ENCODE data around the gene OR6C6.

Gene OR6C6

GRCh38 chr12:55280991-55281390 lies 15.4 kb downstream of the OR6C6 start:
- Histone ChIP-seq H3K9me3 (ENCODE audit: insufficient read depth, low read length) (no peaks in the 10 kb centered on the region), H3K27ac (ENCODE audit: low read depth, low read length) (no peak overlapping the region), H3K9ac (ENCODE audit: low read length) (no peak overlapping the region), H3K79me2 (ENCODE audit: insufficient read depth, low read length) (no peaks in the 10 kb centered on the region), H3K4me3 (ENCODE audit: insufficient read depth, low read length, poor library complexity, severe bottlenecking) (no peak overlapping the region), H3K9me2 (replicated peaks; ENCODE audit: insufficient read depth, low read length) (no peaks in the 10 kb centered on the region), H3F3A (ENCODE audit: insufficient read depth) (no peaks in the 10 kb centered on the region), H3K4me2 (ENCODE audit: low read depth, low read length, poor library complexity, severe bottlenecking) (no peak overlapping the region), H3K27me3 (ENCODE audit: low read length) (no peaks in the 10 kb centered on the region), H2AFZ (ENCODE audit: low read depth, low read length, severe bottlenecking) (no peak overlapping the region), H3K36me3 (ENCODE audit: low read length) (no peaks in the 10 kb centered on the region), H4K20me1 (ENCODE audit: low read depth, low read length) (no peaks in the 10 kb centered on the region)
- TF ChIP-seq CTCF (IDR thresholded peaks at IDR 0.05; ENCODE audit: insufficient read depth, low read length, poor library complexity, severe bottlenecking) (no peak), EZH2phosphoT487 (conservative IDR thresholded peaks at IDR 0.05; ENCODE audit: low read length) (no peak)

DNA sequence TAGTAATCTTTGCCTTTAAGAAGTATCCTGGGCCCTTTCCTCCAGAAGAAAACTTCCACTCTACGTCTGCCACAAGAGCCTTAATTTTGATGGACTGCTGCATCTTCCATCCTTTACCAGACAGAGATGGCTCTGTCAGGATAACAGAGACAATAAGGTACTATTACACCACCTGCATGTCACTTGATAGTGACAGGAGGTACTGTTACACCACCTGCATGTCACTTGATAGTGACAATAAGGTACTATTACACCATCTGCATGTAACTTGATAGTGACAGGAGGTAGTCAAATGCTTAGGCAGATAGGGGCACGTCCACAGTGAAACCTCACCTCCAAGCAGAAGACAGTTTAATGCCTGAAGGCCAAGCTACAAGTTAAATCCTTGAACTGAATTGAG lies 38.1 kb downstream of the OR6C6 start:
- Histone ChIP-seq H3F3A (ENCODE audit: insufficient read depth) (no peaks in the 10 kb centered on the region), H2AFZ (ENCODE audit: low read depth, low read length, severe bottlenecking) (no peak overlapping the region), H3K4me2 (ENCODE audit: low read depth, low read length, poor library complexity, severe bottlenecking) (no peak overlapping the region), H3K9me2 (replicated peaks; ENCODE audit: insufficient read depth, low read length) (no peaks in the 10 kb centered on the region), H3K27ac (ENCODE audit: low read depth, low read length) (no peak overlapping the region), H3K36me3 (ENCODE audit: low read length) (no peaks in the 10 kb centered on the region), H4K20me1 (ENCODE audit: low read depth, low read length) (no peaks in the 10 kb centered on the region), H3K27me3 (ENCODE audit: low read length) (no peaks in the 10 kb centered on the region), H3K9me3 (ENCODE audit: insufficient read depth, low read length) (no peaks in the 10 kb centered on the region), H3K9ac (ENCODE audit: low read length) (no peak overlapping the region), H3K4me3 (ENCODE audit: insufficient read depth, low read length, poor library complexity, severe bottlenecking) (no peak overlapping the region), H3K79me2 (ENCODE audit: insufficient read depth, low read length) (no peaks in the 10 kb centered on the region)
- TF ChIP-seq CTCF (IDR thresholded peaks at IDR 0.05; ENCODE audit: insufficient read depth, low read length, poor library complexity, severe bottlenecking): no peak

- Histone ChIP-seq H3K79me2 (ENCODE audit: insufficient read depth, low read length) (no peaks in the 10 kb centered on the region), H4K20me1 (ENCODE audit: low read depth, low read length) (no peaks in the 10 kb centered on the region), H3K9me2 (replicated peaks; ENCODE audit: insufficient read depth, low read length) (no peaks in the 10 kb centered on the region), H2AFZ (ENCODE audit: low read depth, low read length, severe bottlenecking) (no peak overlapping the region), H3F3A (ENCODE audit: insufficient read depth) (no peaks in the 10 kb centered on the region), H3K36me3 (ENCODE audit: low read length) (no peaks in the 10 kb centered on the region), H3K4me3 (ENCODE audit: insufficient read depth, low read length, poor library complexity, severe bottlenecking) (no peak overlapping the region), H3K9ac (ENCODE audit: low read length) (no peak overlapping the region), H3K4me2 (ENCODE audit: low read depth, low read length, poor library complexity, severe bottlenecking) (no peak overlapping the region), H3K27me3 (ENCODE audit: low read length) (no peaks in the 10 kb centered on the region), H3K9me3 (ENCODE audit: insufficient read depth, low read length) (no peaks in the 10 kb centered on the region), H3K27ac (ENCODE audit: low read depth, low read length) (no peak overlapping the region)
- no peak for TF ChIP-seq EZH2phosphoT487 (conservative IDR thresholded peaks at IDR 0.05; ENCODE audit: low read length)
- TF ChIP-seq CTCF (IDR thresholded peaks at IDR 0.05; ENCODE audit: insufficient read depth, low read length, poor library complexity, severe bottlenecking): no peak
These were observed 39.5 kb downstream of the OR6C6 start for GRCh38 chr12:55256831-55257230.

DNA sequence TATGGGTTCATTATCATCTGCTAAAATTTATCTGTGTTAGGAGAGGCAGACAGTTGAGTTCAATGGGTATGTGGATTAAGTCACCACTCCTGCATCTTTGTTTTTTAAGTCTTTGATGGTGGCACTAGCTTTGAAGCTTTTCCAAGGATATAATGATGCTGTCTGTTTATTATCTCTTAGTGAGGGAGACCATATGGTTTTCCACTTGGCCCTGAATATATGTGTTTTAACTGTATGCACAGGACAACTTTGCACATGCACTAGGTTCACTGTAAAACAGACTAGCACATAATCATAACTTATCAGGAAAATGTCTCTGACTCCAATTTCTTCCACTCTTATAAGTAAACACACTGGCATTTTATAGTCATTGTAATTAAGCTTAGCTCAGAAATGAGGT lies 43.1 kb downstream of the OR6C6 start:
- Histone ChIP-seq H3F3A (ENCODE audit: insufficient read depth) (no peaks in the 10 kb centered on the region), H3K27ac (ENCODE audit: low read depth, low read length) (no peak overlapping the region), H3K4me2 (ENCODE audit: low read depth, low read length, poor library complexity, severe bottlenecking) (no peak overlapping the region), H3K9me3 (ENCODE audit: insufficient read depth, low read length) (no peaks in the 10 kb centered on the region), H3K27me3 (ENCODE audit: low read length) (no peaks in the 10 kb centered on the region), H3K79me2 (ENCODE audit: insufficient read depth, low read length) (no peaks in the 10 kb centered on the region), H3K36me3 (ENCODE audit: low read length) (no peaks in the 10 kb centered on the region), H3K9me2 (replicated peaks; ENCODE audit: insufficient read depth, low read length) (no peaks in the 10 kb centered on the region), H3K4me3 (ENCODE audit: insufficient read depth, low read length, poor library complexity, severe bottlenecking) (no peak overlapping the region), H3K9ac (ENCODE audit: low read length) (no peak overlapping the region), H2AFZ (ENCODE audit: low read depth, low read length, severe bottlenecking) (no peak overlapping the region), H4K20me1 (ENCODE audit: low read depth, low read length) (no peaks in the 10 kb centered on the region)
- TF ChIP-seq EZH2phosphoT487 (conservative IDR thresholded peaks at IDR 0.05; ENCODE audit: low read length) (no peak), CTCF (IDR thresholded peaks at IDR 0.05; ENCODE audit: insufficient read depth, low read length, poor library complexity, severe bottlenecking) (no peak)

Measured in SU-DHL-6 (cell line).